ENCODE measurements around the gene WASHC3.

- TF ChIP-seq CTCF (conservative IDR thresholded peaks at IDR 0.05; ENCODE audit: low read depth, low read length), result no peak
- no peak for TF ChIP-seq EZH2 (IDR thresholded peaks at IDR 0.05; ENCODE audit: borderline replicate concordance, low read depth, low read length, poor library complexity, severe bottlenecking)
Observed at GRCh38 chr12:101997102-101997501, 64.7 kb downstream of the WASHC3 start.
